ENCODE measurements around the gene OPRL1. TPM values are rescaled to one million over a fixed set of nuclear protein-coding genes. Genes with fewer than 3 reads are reported as not detected.
"Not testable (repeated sequence)": the region's sequence is repeated elsewhere in the genome, so short reads cannot be mapped to it uniquely, and the experiment has no call there.

Gene OPRL1
- polyA plus RNA-seq, 4 donors = 0.30 to 0.61 TPM; not detected in 2

DNA sequence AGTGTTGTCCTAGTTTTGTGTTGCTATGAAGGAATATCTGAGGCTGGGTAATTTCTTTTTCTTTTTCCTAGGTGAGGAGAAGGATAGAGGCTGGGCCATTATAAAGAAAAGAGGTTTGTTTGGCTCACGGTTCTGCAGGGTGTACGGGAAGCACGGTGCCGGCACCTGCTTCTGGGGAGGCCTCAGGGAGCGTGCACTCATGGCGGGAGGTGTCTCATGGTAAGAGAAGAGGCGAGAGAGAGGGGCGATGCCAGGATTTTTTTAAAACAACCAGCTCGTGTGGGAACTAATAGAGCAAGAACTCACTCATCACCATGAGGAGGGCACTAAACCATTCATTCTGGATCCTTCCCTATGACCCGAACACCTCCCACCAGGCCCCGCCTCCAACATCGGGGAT is 41.7 kb downstream of the OPRL1 start:
- H3K27me3 ChIP-seq (ENCODE audit: control insufficient read depth in 3 of 3, insufficient read depth in 3 of 3, low read length in 3 of 3) = no peaks in the 10 kb centered on the region
- H3K27ac ChIP-seq (ENCODE audit: low read depth in 1 of 3, low read length in 2 of 3) = no peak overlapping the region
- FAIRE-seq = no peak
- no peaks in the 10 kb centered on the region for H3K36me3 ChIP-seq (ENCODE audit: control insufficient read depth in 3 of 3, insufficient read depth in 2 of 3, low read depth in 1 of 3, low read length in 3 of 3)
- no peak overlapping the region for H3K4me3 ChIP-seq (ENCODE audit: low read depth in 1 of 3, low read length in 3 of 3)
- H3K4me1 ChIP-seq (ENCODE audit: control insufficient read depth in 3 of 3, insufficient read depth in 2 of 3, low read depth in 1 of 3, low read length in 2 of 3) = no peaks in the 10 kb centered on the region
- WGBS, 3 donors = 74 to 83% (median 77%) methylated on average over 12 of the region's 12 CpGs
- DNase-seq = no peak
- H3K9me3 ChIP-seq (ENCODE audit: control insufficient read depth in 2 of 2, insufficient read depth in 1 of 2, low read depth in 1 of 2, low read length in 1 of 2) = no peaks in the 10 kb centered on the region

DNA sequence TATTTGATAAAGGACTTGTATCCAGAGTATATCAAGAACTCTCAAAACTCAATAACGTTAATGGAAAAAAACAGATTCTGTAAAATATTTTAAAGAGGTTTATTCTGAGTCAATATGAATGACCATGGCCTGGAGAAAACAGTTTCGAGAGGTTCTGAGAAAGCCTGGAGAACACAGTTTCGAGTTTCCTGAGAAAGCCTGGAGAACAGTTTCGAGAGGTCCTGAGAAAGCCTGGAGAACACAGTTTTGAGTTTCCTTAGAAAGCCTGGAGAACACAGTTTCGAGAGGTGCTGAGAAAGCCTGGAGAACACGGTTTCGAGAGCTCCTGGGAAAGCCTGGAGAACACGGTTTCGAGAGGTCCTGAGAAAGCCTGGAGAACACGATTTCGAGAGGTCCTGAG is 43.0 kb downstream of the OPRL1 start:
- not testable (repeated sequence) for DNase-seq; H3K4me1 ChIP-seq (ENCODE audit: control insufficient read depth in 3 of 3, insufficient read depth in 2 of 3, low read depth in 1 of 3, low read length in 2 of 3); H3K36me3 ChIP-seq (ENCODE audit: control insufficient read depth in 3 of 3, insufficient read depth in 2 of 3, low read depth in 1 of 3, low read length in 3 of 3); H3K9me3 ChIP-seq (ENCODE audit: control insufficient read depth in 2 of 2, insufficient read depth in 1 of 2, low read depth in 1 of 2, low read length in 1 of 2); H3K27ac ChIP-seq (ENCODE audit: low read depth in 1 of 3, low read length in 2 of 3); FAIRE-seq; H3K4me3 ChIP-seq (ENCODE audit: low read depth in 1 of 3, low read length in 3 of 3); H3K27me3 ChIP-seq (ENCODE audit: control insufficient read depth in 3 of 3, insufficient read depth in 3 of 3, low read length in 3 of 3)
- WGBS, 3 donors = 80 to 84% (median 81%) methylated on average over 11 of the region's 11 CpGs

DNA sequence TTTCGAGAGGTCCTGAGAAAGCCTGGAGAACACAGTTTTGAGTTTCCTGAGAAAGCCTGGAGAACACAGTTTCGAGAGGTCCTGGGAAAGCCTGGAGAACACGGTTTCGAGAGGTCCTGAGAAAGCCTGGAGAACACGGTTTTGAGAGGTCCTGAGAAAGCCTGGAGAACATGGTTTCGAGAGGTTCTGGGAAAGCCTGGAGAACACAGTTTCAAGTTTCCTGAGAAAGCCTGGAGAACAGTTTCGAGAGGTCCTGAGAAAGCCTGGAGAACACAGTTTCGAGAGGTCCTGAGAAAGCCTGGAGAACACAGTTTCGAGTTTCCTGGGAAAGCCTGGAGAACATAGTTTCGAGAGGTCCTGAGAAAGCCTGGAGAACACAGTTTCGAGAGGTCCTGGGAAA is 43.6 kb downstream of the OPRL1 start:
- H3K9me3 ChIP-seq (ENCODE audit: control insufficient read depth in 2 of 2, insufficient read depth in 1 of 2, low read depth in 1 of 2, low read length in 1 of 2); H3K27me3 ChIP-seq (ENCODE audit: control insufficient read depth in 3 of 3, insufficient read depth in 3 of 3, low read length in 3 of 3); H3K27ac ChIP-seq (ENCODE audit: low read depth in 1 of 3, low read length in 2 of 3); H3K4me1 ChIP-seq (ENCODE audit: control insufficient read depth in 3 of 3, insufficient read depth in 2 of 3, low read depth in 1 of 3, low read length in 2 of 3); H3K36me3 ChIP-seq (ENCODE audit: control insufficient read depth in 3 of 3, insufficient read depth in 2 of 3, low read depth in 1 of 3, low read length in 3 of 3); DNase-seq; H3K4me3 ChIP-seq (ENCODE audit: low read depth in 1 of 3, low read length in 3 of 3); FAIRE-seq: not testable (repeated sequence)
- WGBS, 3 donors = 81 to 84% (median 84%) methylated on average over 11 of the region's 11 CpGs

DNA sequence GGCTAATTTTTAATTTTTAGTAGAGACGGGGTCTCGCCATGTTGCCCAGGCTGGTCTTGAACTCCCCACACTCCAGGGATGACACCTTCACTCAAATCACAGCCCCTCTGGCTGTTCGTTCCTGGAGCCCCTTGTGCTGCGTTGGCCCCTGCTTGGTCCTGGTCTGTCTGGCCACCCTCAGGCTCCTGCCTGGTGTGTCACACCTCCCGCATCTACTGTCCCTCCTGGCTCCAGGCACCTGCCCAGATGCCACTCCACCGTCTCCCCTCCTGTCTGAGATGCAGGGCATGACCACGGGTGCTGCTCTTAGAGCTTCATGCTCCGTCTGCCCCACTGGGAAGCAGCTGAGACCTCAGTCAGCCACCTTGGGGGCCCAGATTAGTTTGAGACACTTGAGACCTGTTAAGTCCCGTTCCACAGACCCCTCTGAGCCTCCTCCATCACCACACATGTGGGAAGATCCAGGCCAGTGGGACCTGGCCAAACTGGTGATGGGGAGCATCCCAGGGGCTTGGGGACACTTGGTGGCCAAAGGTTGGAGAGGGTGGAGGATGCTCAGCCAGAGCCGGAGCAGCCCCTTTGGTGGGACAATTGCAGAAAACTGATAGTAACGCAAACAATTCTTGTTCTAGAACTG is 49.4 kb downstream of the OPRL1 start:
- no peak for FAIRE-seq
- H3K27me3 ChIP-seq (ENCODE audit: control insufficient read depth in 3 of 3, insufficient read depth in 3 of 3, low read length in 3 of 3) = no peaks in the 10 kb centered on the region
- DNase-seq = no peak
- H3K36me3 ChIP-seq (ENCODE audit: control insufficient read depth in 3 of 3, insufficient read depth in 2 of 3, low read depth in 1 of 3, low read length in 3 of 3) = no peaks in the 10 kb centered on the region
- no peak overlapping the region for H3K4me3 ChIP-seq (ENCODE audit: low read depth in 1 of 3, low read length in 3 of 3)
- no peak overlapping the region for H3K27ac ChIP-seq (ENCODE audit: low read depth in 1 of 3, low read length in 2 of 3)
- 74 to 83% (median 77%) methylated on average over 11 of the region's 11 CpGs for WGBS, 3 donors
- H3K4me1 ChIP-seq (ENCODE audit: control insufficient read depth in 3 of 3, insufficient read depth in 2 of 3, low read depth in 1 of 3, low read length in 2 of 3) = no peaks in the 10 kb centered on the region
- H3K9me3 ChIP-seq (ENCODE audit: control insufficient read depth in 2 of 2, insufficient read depth in 1 of 2, low read depth in 1 of 2, low read length in 1 of 2) = no peaks in the 10 kb centered on the region

DNA sequence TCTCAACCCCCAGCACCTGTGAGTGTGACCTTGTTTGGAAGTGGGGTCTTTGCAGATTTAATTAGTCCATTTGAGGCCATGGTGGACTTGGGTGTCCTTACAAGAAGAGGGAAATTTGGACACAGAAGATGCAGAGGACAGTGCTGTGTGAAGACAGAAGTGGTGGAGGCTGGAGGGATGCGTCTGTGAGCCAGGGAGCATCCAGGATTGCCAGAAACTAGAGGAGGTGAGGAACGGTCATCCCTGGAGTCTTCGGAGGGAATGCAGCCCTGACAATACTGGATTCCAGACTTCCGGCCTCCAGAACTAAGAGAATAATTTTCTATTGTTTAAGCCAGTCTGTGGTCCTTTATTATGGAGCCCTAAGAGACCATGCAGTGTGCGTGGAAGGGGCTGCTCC is 50.4 kb downstream of the OPRL1 start:
- H3K27ac ChIP-seq (ENCODE audit: low read depth in 1 of 3, low read length in 2 of 3) = no peak overlapping the region
- no peaks in the 10 kb centered on the region for H3K9me3 ChIP-seq (ENCODE audit: control insufficient read depth in 2 of 2, insufficient read depth in 1 of 2, low read depth in 1 of 2, low read length in 1 of 2)
- no peaks in the 10 kb centered on the region for H3K36me3 ChIP-seq (ENCODE audit: control insufficient read depth in 3 of 3, insufficient read depth in 2 of 3, low read depth in 1 of 3, low read length in 3 of 3)
- no peaks in the 10 kb centered on the region for H3K27me3 ChIP-seq (ENCODE audit: control insufficient read depth in 3 of 3, insufficient read depth in 3 of 3, low read length in 3 of 3)
- 62 to 67% (median 66%) methylated on average over 5 of the region's 5 CpGs for WGBS, 3 donors
- no peaks in the 10 kb centered on the region for H3K4me1 ChIP-seq (ENCODE audit: control insufficient read depth in 3 of 3, insufficient read depth in 2 of 3, low read depth in 1 of 3, low read length in 2 of 3)
- FAIRE-seq (no peak), DNase-seq (no peak)
- no peak overlapping the region for H3K4me3 ChIP-seq (ENCODE audit: low read depth in 1 of 3, low read length in 3 of 3)

DNA sequence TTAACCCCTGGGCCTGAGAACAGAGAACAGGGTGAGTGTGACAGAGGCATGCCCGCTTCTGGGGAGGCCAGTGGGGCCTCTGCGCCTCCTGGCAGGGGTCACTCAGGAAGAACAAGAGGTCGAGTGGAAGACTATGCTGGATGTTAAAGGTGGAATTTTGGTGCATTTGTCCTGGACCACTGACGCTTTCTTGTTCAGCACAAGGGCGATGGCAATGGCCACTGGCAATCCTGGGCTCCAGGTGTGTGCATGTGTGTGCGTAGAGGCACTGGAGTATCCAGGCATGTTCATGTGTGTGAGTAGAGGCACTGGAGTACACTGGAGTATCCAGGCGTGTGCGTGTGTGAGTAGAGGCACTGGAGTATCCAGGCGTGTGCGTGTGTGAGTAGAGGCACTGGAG is 51.0 kb downstream of the OPRL1 start:
- Histone ChIP-seq H3K9me3 (ENCODE audit: control insufficient read depth in 2 of 2, insufficient read depth in 1 of 2, low read depth in 1 of 2, low read length in 1 of 2) (no peaks in the 10 kb centered on the region), H3K36me3 (ENCODE audit: control insufficient read depth in 3 of 3, insufficient read depth in 2 of 3, low read depth in 1 of 3, low read length in 3 of 3) (no peaks in the 10 kb centered on the region), H3K4me3 (ENCODE audit: low read depth in 1 of 3, low read length in 3 of 3) (no peak overlapping the region), H3K4me1 (ENCODE audit: control insufficient read depth in 3 of 3, insufficient read depth in 2 of 3, low read depth in 1 of 3, low read length in 2 of 3) (no peaks in the 10 kb centered on the region), H3K27ac (ENCODE audit: low read depth in 1 of 3, low read length in 2 of 3) (no peak overlapping the region), H3K27me3 (ENCODE audit: control insufficient read depth in 3 of 3, insufficient read depth in 3 of 3, low read length in 3 of 3) (no peaks in the 10 kb centered on the region)
- WGBS, 3 donors = 79 to 83% (median 80%) methylated on average over 10 of the region's 10 CpGs
- FAIRE-seq (no peak), DNase-seq (no peak)

DNA sequence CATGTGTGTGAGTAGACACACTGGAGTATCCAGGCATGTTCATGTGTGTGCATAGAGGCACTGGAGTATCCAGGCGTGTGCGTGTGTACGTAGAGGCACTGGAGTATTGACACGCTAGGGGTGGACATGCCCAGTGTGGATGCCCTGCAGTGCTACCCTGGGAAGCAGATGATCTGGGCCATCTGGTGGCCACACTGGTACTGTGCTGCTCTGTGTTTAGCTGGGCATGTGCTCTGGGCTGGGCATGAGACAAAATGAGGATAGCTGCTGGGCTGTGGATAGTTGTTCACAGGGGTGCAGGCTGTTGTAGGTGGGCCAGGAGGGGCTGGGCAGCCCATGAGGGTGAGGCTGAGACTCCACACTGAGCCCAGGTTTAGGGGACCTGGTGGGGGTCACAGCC is 51.5 kb downstream of the OPRL1 start:
- H3K4me1 ChIP-seq (ENCODE audit: control insufficient read depth in 3 of 3, insufficient read depth in 2 of 3, low read depth in 1 of 3, low read length in 2 of 3) = no peaks in the 10 kb centered on the region
- H3K27me3 ChIP-seq (ENCODE audit: control insufficient read depth in 3 of 3, insufficient read depth in 3 of 3, low read length in 3 of 3) = no peaks in the 10 kb centered on the region
- H3K27ac ChIP-seq (ENCODE audit: low read depth in 1 of 3, low read length in 2 of 3) = no peak overlapping the region
- 39 to 73% (median 71%) methylated on average over 4 of the region's 4 CpGs for WGBS, 3 donors
- no peaks in the 10 kb centered on the region for H3K36me3 ChIP-seq (ENCODE audit: control insufficient read depth in 3 of 3, insufficient read depth in 2 of 3, low read depth in 1 of 3, low read length in 3 of 3)
- H3K9me3 ChIP-seq (ENCODE audit: control insufficient read depth in 2 of 2, insufficient read depth in 1 of 2, low read depth in 1 of 2, low read length in 1 of 2) = no peaks in the 10 kb centered on the region
- no peak for DNase-seq
- no peak for FAIRE-seq
- H3K4me3 ChIP-seq (ENCODE audit: low read depth in 1 of 3, low read length in 3 of 3) = no peak overlapping the region

DNA sequence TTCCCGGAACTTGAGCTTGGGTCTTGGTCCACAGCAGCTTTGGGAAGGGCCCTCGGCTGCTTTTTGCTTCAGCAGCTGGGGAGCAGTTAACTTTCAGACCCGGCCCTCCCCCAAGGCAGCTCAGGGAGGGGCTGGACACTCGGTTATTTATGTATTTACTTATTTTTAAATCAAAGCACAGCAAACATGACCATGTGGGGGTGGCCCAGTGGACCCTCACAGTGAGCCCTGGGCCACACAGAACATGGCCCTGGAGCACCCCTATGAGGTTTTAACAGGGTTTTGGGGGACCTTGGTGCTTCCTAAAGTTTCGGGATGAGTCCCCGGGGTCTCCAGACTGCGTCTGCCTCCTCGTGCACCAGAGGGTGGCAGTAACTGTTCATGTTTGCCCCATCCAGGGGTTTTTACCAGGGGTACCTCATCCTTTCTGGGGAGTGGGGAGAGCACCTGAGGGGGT is 54.1 kb downstream of the OPRL1 start:
- 9 to 48% (median 23%) methylated on average over 8 of the region's 8 CpGs for WGBS, 3 donors
- DNase-seq (no peak), FAIRE-seq (no peak)
- H3K36me3 ChIP-seq (ENCODE audit: control insufficient read depth in 3 of 3, insufficient read depth in 2 of 3, low read depth in 1 of 3, low read length in 3 of 3) = no peaks in the 10 kb centered on the region
- H3K9me3 ChIP-seq (ENCODE audit: control insufficient read depth in 2 of 2, insufficient read depth in 1 of 2, low read depth in 1 of 2, low read length in 1 of 2) = no peaks in the 10 kb centered on the region
- H3K27me3 ChIP-seq (ENCODE audit: control insufficient read depth in 3 of 3, insufficient read depth in 3 of 3, low read length in 3 of 3) = no peaks in the 10 kb centered on the region
- no peaks in the 10 kb centered on the region for H3K4me1 ChIP-seq (ENCODE audit: control insufficient read depth in 3 of 3, insufficient read depth in 2 of 3, low read depth in 1 of 3, low read length in 2 of 3)
- H3K27ac ChIP-seq (ENCODE audit: low read depth in 1 of 3, low read length in 2 of 3) = no peak overlapping the region
- no peak overlapping the region for H3K4me3 ChIP-seq (ENCODE audit: low read depth in 1 of 3, low read length in 3 of 3)

DNA sequence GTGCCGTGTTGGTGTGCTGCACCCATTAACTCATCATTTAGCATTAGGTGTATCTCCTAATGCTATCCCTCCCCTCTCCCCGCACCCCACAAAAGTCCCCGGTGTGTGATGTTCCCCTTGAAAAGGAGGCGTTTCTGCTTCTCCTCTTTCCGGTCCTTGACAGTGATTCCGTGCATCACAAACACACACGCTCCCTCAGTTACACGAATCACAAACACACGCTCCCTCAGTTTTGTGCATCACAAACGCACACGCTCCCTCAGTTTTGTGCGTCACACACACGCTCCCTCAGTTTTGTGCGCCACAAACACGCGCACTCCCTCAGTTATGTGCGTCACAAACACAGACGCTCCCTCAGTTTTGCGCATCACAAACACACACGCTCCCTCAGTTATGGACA is 54.9 kb downstream of the OPRL1 start:
- H3K27ac ChIP-seq (ENCODE audit: low read depth in 1 of 3, low read length in 2 of 3); H3K4me3 ChIP-seq (ENCODE audit: low read depth in 1 of 3, low read length in 3 of 3); FAIRE-seq; DNase-seq; H3K27me3 ChIP-seq (ENCODE audit: control insufficient read depth in 3 of 3, insufficient read depth in 3 of 3, low read length in 3 of 3); H3K36me3 ChIP-seq (ENCODE audit: control insufficient read depth in 3 of 3, insufficient read depth in 2 of 3, low read depth in 1 of 3, low read length in 3 of 3); H3K4me1 ChIP-seq (ENCODE audit: control insufficient read depth in 3 of 3, insufficient read depth in 2 of 3, low read depth in 1 of 3, low read length in 2 of 3); H3K9me3 ChIP-seq (ENCODE audit: control insufficient read depth in 2 of 2, insufficient read depth in 1 of 2, low read depth in 1 of 2, low read length in 1 of 2): not testable (repeated sequence)
- 62 to 72% (median 71%) methylated on average over 20 of the region's 20 CpGs for WGBS, 3 donors
